OCI-LY1 (cell line): ENCODE measurements around the gene GSE1.

Experiments used
- H2AFZ ChIP-seq: fragments of 200-600 bp; sonication (generic), shearing (Covaris generic); 2 replicates; pipeline ENCODE4 v1.6.0; 2014; ENCODE audit warnings: antibody characterized with exemption, mild to moderate bottlenecking, low read length
- H3F3A ChIP-seq: fragments of 200-600 bp; sonication (generic), shearing (Covaris generic); 2 replicates; pipeline ENCODE4 v1.6.0; 2014; ENCODE audit warnings: mild to moderate bottlenecking, antibody characterized with exemption, low read length, moderate library complexity; ENCODE audit not compliant: insufficient read depth
- H3K27ac ChIP-seq: fragments of 200-600 bp; sonication (generic); 2 replicates; pipeline ENCODE4 v1.5.1; 2014; ENCODE audit warnings: low read length, mixed run types, mild to moderate bottlenecking, low read depth; ENCODE audit not compliant: poor library complexity, severe bottlenecking
- H3K27me3 ChIP-seq: fragments of 200-600 bp; sonication (generic); 2 replicates; pipeline ENCODE4 v1.6.0; 2014; ENCODE audit warnings: antibody characterized with exemption, mild to moderate bottlenecking, low read length, moderate library complexity; ENCODE audit not compliant: insufficient read depth
- H3K36me3 ChIP-seq: fragments of 200-600 bp; sonication (generic); 2 replicates; pipeline ENCODE4 v1.6.1; 2014; ENCODE audit warnings: mild to moderate bottlenecking, antibody characterized with exemption, low read length, moderate library complexity, mixed read lengths; ENCODE audit not compliant: insufficient read depth
- H3K4me1 ChIP-seq: fragments of 200-600 bp; sonication (generic); 2 replicates; pipeline ENCODE4 v1.5.1; 2014; ENCODE audit warnings: mild to moderate bottlenecking, low read length, moderate library complexity; ENCODE audit not compliant: insufficient read depth, severe bottlenecking
- H3K4me2 ChIP-seq: fragments of 200-600 bp; sonication (generic), shearing (Covaris generic); 2 replicates; pipeline ENCODE4 v1.6.1; 2014; ENCODE audit warnings: low read length
- H3K4me3 ChIP-seq: fragments of 200-600 bp; sonication (generic); 2 replicates; pipeline ENCODE4 v1.5.1; 2014; ENCODE audit warnings: low read length, low read depth, mild to moderate bottlenecking, mixed read lengths; ENCODE audit not compliant: poor library complexity, severe bottlenecking
- H3K79me2 ChIP-seq: fragments of 200-600 bp; shearing (Covaris generic); 2 replicates; pipeline ENCODE4 v1.6.1; 2016; ENCODE audit warnings: mixed run types, low read length, mixed read lengths; ENCODE audit not compliant: insufficient read depth
- H3K9ac ChIP-seq: fragments of 200-600 bp; sonication (generic), shearing (Covaris generic); 2 replicates; pipeline ENCODE4 v1.6.1; 2014; ENCODE audit warnings: mild to moderate bottlenecking, low read length, mixed read lengths
- H3K9me2 ChIP-seq: fragments of 200-600 bp; sonication (generic), shearing (Covaris generic); 2 replicates; pipeline ENCODE4 v1.6.1; 2014; ENCODE audit warnings: low read depth, mild to moderate bottlenecking, low read length, mixed read lengths
- H3K9me3 ChIP-seq: fragments of 200-600 bp; shearing (Covaris generic); 2 replicates; pipeline ENCODE4 v1.6.1; 2014; ENCODE audit warnings: low read length, mixed read lengths
- H4K20me1 ChIP-seq: fragments of 200-600 bp; sonication (generic), shearing (Covaris generic); 2 replicates; pipeline ENCODE4 v1.6.0; 2016; ENCODE audit warnings: mild to moderate bottlenecking, low read length; ENCODE audit not compliant: insufficient read depth
- CTCF ChIP-seq: fragments of 200-600 bp; sonication (generic), shearing (Covaris generic); IDR thresholded peaks from 2 replicates; pipeline ENCODE4 v1.5.1; 2017; ENCODE audit warnings: mild to moderate bottlenecking, antibody characterized with exemption, low read length, moderate library complexity, mixed read lengths
- EZH2 ChIP-seq: fragments of 200-600 bp; sonication (generic), shearing (Covaris generic); IDR thresholded peaks from 2 replicates; pipeline ENCODE4 v1.8.0; 2017; ENCODE audit warnings: borderline replicate concordance, mixed run types, mild to moderate bottlenecking, antibody characterized with exemption, low read length, moderate library complexity, mixed read lengths

The GSE1 gene

GRCh38 chr16:85641305-85641704 lies 28.2 kb downstream of the GSE1 start:
- H3K9ac ChIP-seq, result no peak overlapping the region
- 0 out of 2 replicates have a peak, but pooled peaks cover under 1% of the 10 kb centered on the region for H3K36me3 ChIP-seq
- no peaks in the 10 kb centered on the region for H3K9me2 ChIP-seq
- no peaks in the 10 kb centered on the region for H3F3A ChIP-seq
- no peak overlapping the region for H2AFZ ChIP-seq
- H3K9me3 ChIP-seq, result no peaks in the 10 kb centered on the region
- no peak overlapping the region for H3K27ac ChIP-seq
- no peaks in the 10 kb centered on the region for H3K79me2 ChIP-seq
- no peaks in the 10 kb centered on the region for H3K27me3 ChIP-seq
- no peaks in the 10 kb centered on the region for H3K4me1 ChIP-seq
- no peaks in the 10 kb centered on the region for H4K20me1 ChIP-seq
- H3K4me3 ChIP-seq, result no peak overlapping the region
- no peak for TF ChIP-seq CTCF
- H3K4me2 ChIP-seq, result no peak overlapping the region

GRCh38 chr16:85641776-85642176 lies 28.7 kb downstream of the GSE1 start:
- Histone ChIP-seq H3K27ac (no peak overlapping the region), H3K9me2 (no peaks in the 10 kb centered on the region), H3K27me3 (no peaks in the 10 kb centered on the region), H3K79me2 (no peaks in the 10 kb centered on the region), H3K4me2 (no peak overlapping the region), H4K20me1 (no peaks in the 10 kb centered on the region), H3K4me3 (no peak overlapping the region), H3K36me3 (no peaks in the 10 kb centered on the region), H3K9me3 (no peaks in the 10 kb centered on the region), H3K9ac (no peak overlapping the region), H3F3A (no peaks in the 10 kb centered on the region), H3K4me1 (no peaks in the 10 kb centered on the region), H2AFZ (no peak overlapping the region)
- TF ChIP-seq CTCF (no peak), EZH2 (no peak)

- no peak overlapping the region for H3K4me3 ChIP-seq
- no peaks in the 10 kb centered on the region for H3F3A ChIP-seq
- no peaks in the 10 kb centered on the region for H3K9me2 ChIP-seq
- no peak overlapping the region for H3K9ac ChIP-seq
- no peak overlapping the region for H3K4me2 ChIP-seq
- no peak overlapping the region for H2AFZ ChIP-seq
- H3K9me3 ChIP-seq, result no peaks in the 10 kb centered on the region
- H3K27me3 ChIP-seq, result no peaks in the 10 kb centered on the region
- TF ChIP-seq CTCF, result no peak
- no peak for TF ChIP-seq EZH2
- no peaks in the 10 kb centered on the region for H3K79me2 ChIP-seq
- peaks cover under 1% of the 10 kb centered on the region; the same call in 1 of the 2 replicates for H3K36me3 ChIP-seq
- H4K20me1 ChIP-seq, result no peaks in the 10 kb centered on the region
- no peaks in the 10 kb centered on the region for H3K4me1 ChIP-seq
- H3K27ac ChIP-seq, result no peak overlapping the region
These were observed 29.7 kb downstream of the GSE1 start for GRCh38 chr16:85642762-85643358.
